Stimulated activated CD4-positive, alpha-beta T cell treated with anti-CD3 and anti-CD28 coated beads, Interleukin-15, amount 100 ng/mL, for 48 hours (primary cell): Measurements from ENCODE around the gene CGNL1.

ENCODE experiments used
- DNase-seq, 2 donors: peaks; one replicate each; pipeline ENCODE4 v3.0.0-alpha.2; 2020; ENCODE audit warnings: low read depth in 2 of 2

Gene CGNL1

GRCh38 chr15:57386976-57387375, 10.7 kb downstream of the CGNL1 start:
- no peak for DNase-seq

- DNase-seq, result no peak
These were observed 11.3 kb downstream of the CGNL1 start for GRCh38 chr15:57387564-57388076.

- DNase-seq, result no peak
These were observed 12.2 kb downstream of the CGNL1 start for GRCh38 chr15:57388464-57388863.

- no peak for DNase-seq
These were observed 13.7 kb downstream of the CGNL1 start for GRCh38 chr15:57389991-57390390.

GRCh38 chr15:57390583-57390982, 14.3 kb downstream of the CGNL1 start:
- DNase-seq, result no peak

GRCh38 chr15:57391537-57391936, 15.2 kb downstream of the CGNL1 start:
- no peak for DNase-seq

GRCh38 chr15:57393061-57393460, 16.8 kb downstream of the CGNL1 start:
- DNase-seq, result no peak

GRCh38 chr15:57395292-57395691, 19.0 kb downstream of the CGNL1 start:
- no peak for DNase-seq

- no peak for DNase-seq
These were observed 22.0 kb downstream of the CGNL1 start for GRCh38 chr15:57398336-57398735.

GRCh38 chr15:57401546-57401945, 25.2 kb downstream of the CGNL1 start:
- no peak for DNase-seq

GRCh38 chr15:57403017-57403416, 26.7 kb downstream of the CGNL1 start:
- DNase-seq, result no peak

- DNase-seq, result no peak
These were observed 27.4 kb downstream of the CGNL1 start for GRCh38 chr15:57403566-57404325.

GRCh38 chr15:57405133-57405532, 28.8 kb downstream of the CGNL1 start:
- DNase-seq, result no peak

GRCh38 chr15:57406062-57406772, 29.9 kb downstream of the CGNL1 start:
- DNase-seq, result no peak

GRCh38 chr15:57410373-57410772, 34.1 kb downstream of the CGNL1 start:
- no peak for DNase-seq

GRCh38 chr15:57411945-57412768, 35.9 kb downstream of the CGNL1 start:
- no peak for DNase-seq

- DNase-seq, result no peak
These were observed 39.3 kb downstream of the CGNL1 start for GRCh38 chr15:57415602-57416001.

GRCh38 chr15:57418635-57419034, 42.3 kb downstream of the CGNL1 start:
- DNase-seq, result no peak

- DNase-seq, result no peak
These were observed 43.0 kb downstream of the CGNL1 start for GRCh38 chr15:57419335-57419734.

GRCh38 chr15:57421110-57421509, 44.8 kb downstream of the CGNL1 start:
- no peak for DNase-seq

GRCh38 chr15:57421551-57421950, 45.2 kb downstream of the CGNL1 start:
- no peak for DNase-seq

- no peak for DNase-seq
These were observed 45.9 kb downstream of the CGNL1 start for GRCh38 chr15:57422113-57422754.
